ENCODE data around the gene CENPH.
"Not testable (repeated sequence)": the region's sequence is repeated elsewhere in the genome, so short reads cannot be mapped to it uniquely, and the experiment has no call there.

Gene CENPH

GRCh38 chr5:69211200-69211599, 21.8 kb downstream of the CENPH start:
- DNase-seq: no peak

GRCh38 chr5:69212022-69212421, 22.6 kb downstream of the CENPH start:
- DNase-seq: no peak

GRCh38 chr5:69213513-69214215, 24.3 kb downstream of the CENPH start:
- DNase-seq: no peak

- DNase-seq: no peak
These were observed 27.7 kb downstream of the CENPH start for GRCh38 chr5:69217151-69217511.

- DNase-seq: peak; percentile 31
These were observed 28.5 kb downstream of the CENPH start for GRCh38 chr5:69217548-69218526.

- DNase-seq: no peak
These were observed 30.6 kb downstream of the CENPH start for GRCh38 chr5:69219939-69220338.

- DNase-seq: not testable (repeated sequence)
These were observed 31.0 kb downstream of the CENPH start for GRCh38 chr5:69220371-69220770.

- DNase-seq: not testable (repeated sequence)
These were observed 31.4 kb downstream of the CENPH start for GRCh38 chr5:69220833-69221232.

- DNase-seq: no peak
These were observed 35.1 kb downstream of the CENPH start for GRCh38 chr5:69224520-69224919.

- no peak for DNase-seq
These were observed 36.5 kb downstream of the CENPH start for GRCh38 chr5:69225860-69226259.

GRCh38 chr5:69230181-69230580, 40.8 kb downstream of the CENPH start:
- no peak for DNase-seq

- no peak for DNase-seq
These were observed 41.9 kb downstream of the CENPH start for GRCh38 chr5:69231281-69231680.

GRCh38 chr5:69231851-69232250, 42.5 kb downstream of the CENPH start:
- no peak for DNase-seq

GRCh38 chr5:69234457-69235268, 45.3 kb downstream of the CENPH start, which contains the start of gene CDK7:
CDK7 (plus strand) TSS chr5:69234886; CDS start chr5:69234976, 90 bp downstream.
- peak; percentile 72 for DNase-seq

GRCh38 chr5:69236733-69237132, 47.4 kb downstream of the CENPH start:
- DNase-seq: not testable (repeated sequence)

GRCh38 chr5:69237877-69238276, 48.5 kb downstream of the CENPH start:
- DNase-seq: no peak

GRCh38 chr5:69238760-69239251, 49.4 kb downstream of the CENPH start:
- DNase-seq: no peak

GRCh38 chr5:69242215-69242927, 53.0 kb downstream of the CENPH start:
- DNase-seq: no peak

- no peak for DNase-seq
These were observed 55.6 kb downstream of the CENPH start for GRCh38 chr5:69245031-69245430.

GRCh38 chr5:69248019-69248418, 58.6 kb downstream of the CENPH start:
- no peak for DNase-seq

GRCh38 chr5:69250593-69250992, 61.2 kb downstream of the CENPH start:
- DNase-seq: no peak

- DNase-seq: no peak
These were observed 63.1 kb downstream of the CENPH start for GRCh38 chr5:69252437-69252836.
